CD4-positive, alpha-beta memory T cell (primary cell): ENCODE results near the gene BLVRB. TPM values are rescaled to one million over a fixed set of nuclear protein-coding genes. Genes with fewer than 3 reads are reported as not detected.
"Not testable (repeated sequence)": the region's sequence is repeated elsewhere in the genome, so short reads cannot be mapped to it uniquely, and the experiment has no call there.

Experiments used
- CTCF ChIA-PET: fragments of 350-600 bp; sonication (Branson Sonifier 250); formaldehyde crosslinking; loops from one replicate; lab custom pipeline; 2021; ENCODE audit warnings: inconsistent platforms; ENCODE audit not compliant: partially characterized antibody; lab: Charles Lee
- POLR2A ChIA-PET: fragments of 350-600 bp; sonication (Branson Sonifier 250); formaldehyde crosslinking; loops from one replicate; lab custom pipeline; 2021; ENCODE audit not compliant: partially characterized antibody; lab: Charles Lee
- DNase-seq, 5 donors: peaks; one replicate each; pipeline versions ENCODE4 v3.0.0 to v3.0.0-alpha.2; 2020 to 2022; ENCODE audit warnings: mixed read lengths in 1 of 5
- H3K27ac ChIP-seq: one replicate; pipeline ENCODE4 v1.7.0; 2013; ENCODE audit warnings: low read depth, low read length
- H3K27me3 ChIP-seq: 2 replicates; pipeline ENCODE4 v1.7.0; 2013; ENCODE audit warnings: mild to moderate bottlenecking, low read length, moderate library complexity; ENCODE audit not compliant: insufficient read depth
- H3K36me3 ChIP-seq: 2 replicates; pipeline ENCODE4 v1.7.0; 2013; ENCODE audit warnings: mild to moderate bottlenecking, low read length, moderate library complexity; ENCODE audit not compliant: insufficient read depth
- H3K4me1 ChIP-seq: 2 replicates; pipeline ENCODE4 v1.7.0; 2013; ENCODE audit warnings: mild to moderate bottlenecking, low read length, moderate library complexity; ENCODE audit not compliant: insufficient read depth
- H3K4me3 ChIP-seq, 2 donors: one replicate each; pipeline ENCODE4 v1.7.0; 2013; ENCODE audit warnings: low read length in 2 of 2, mild to moderate bottlenecking in 1 of 2
- H3K9me3 ChIP-seq, 2 donors: one replicate each; pipeline ENCODE4 v1.7.0; 2013; ENCODE audit warnings: low read length in 2 of 2, control low read depth in 1 of 2; ENCODE audit not compliant: control insufficient read depth in 1 of 2
- H3K27ac Mint-ChIP-seq, 7 donors: one replicate each; pipeline ENCODE4 v1.8.0; 2020 to 2021; ENCODE audit warnings: mixed read lengths in 7 of 7, mild to moderate bottlenecking in 6 of 7, inconsistent platforms in 3 of 7, moderate library complexity in 3 of 7
- H3K27me3 Mint-ChIP-seq, 2 donors: one replicate each; pipeline ENCODE4 v1.8.0; 2020 to 2021; ENCODE audit warnings: mixed read lengths in 2 of 2
- H3K36me3 Mint-ChIP-seq, 2 donors: one replicate each; pipeline ENCODE4 v1.8.0; 2020 to 2021; ENCODE audit warnings: mixed read lengths in 2 of 2, inconsistent platforms in 1 of 2, mild to moderate bottlenecking in 1 of 2
- H3K4me1 Mint-ChIP-seq, 4 donors: one replicate each; pipeline ENCODE4 v1.8.0; 2020 to 2021; ENCODE audit warnings: mixed read lengths in 4 of 4, mild to moderate bottlenecking in 1 of 4
- H3K4me3 Mint-ChIP-seq, 8 donors: one replicate each; pipeline ENCODE4 v1.8.0; 2020 to 2021; ENCODE audit warnings: mixed read lengths in 8 of 8, mild to moderate bottlenecking in 7 of 8, moderate library complexity in 6 of 8, inconsistent platforms in 3 of 8
- H3K9me3 Mint-ChIP-seq, 8 donors: one replicate each; pipeline ENCODE4 v1.8.0; 2020 to 2021; ENCODE audit warnings: mixed read lengths in 8 of 8, mild to moderate bottlenecking in 5 of 8, inconsistent platforms in 3 of 8, moderate library complexity in 1 of 8
- intact Hi-C: fragments of 100-400 bp; cut with micrococcal nuclease; formaldehyde crosslinking; loops from one replicate; pipeline ENCODE4 v1.15.1; 2023
- polyA plus RNA-seq, 2 donors: library from polyadenylated mRNA; unstranded; fragments of 300-500 nt; fragmentation: Illumina TruSeq; gene quantifications; one replicate each; pipeline ENCODE4 v1.2.3, GENCODE V29; 2021
- total RNA-seq, 2 experiments: library from RNA; stranded (reverse); gene quantifications; one replicate each; pipeline ENCODE4 v1.2.3, GENCODE V29; 2021

The BLVRB gene
- total and polyA plus RNA-seq, 4 experiments from 2014 or later: 12.3 to 34.6 (median 20.8) TPM

DNA sequence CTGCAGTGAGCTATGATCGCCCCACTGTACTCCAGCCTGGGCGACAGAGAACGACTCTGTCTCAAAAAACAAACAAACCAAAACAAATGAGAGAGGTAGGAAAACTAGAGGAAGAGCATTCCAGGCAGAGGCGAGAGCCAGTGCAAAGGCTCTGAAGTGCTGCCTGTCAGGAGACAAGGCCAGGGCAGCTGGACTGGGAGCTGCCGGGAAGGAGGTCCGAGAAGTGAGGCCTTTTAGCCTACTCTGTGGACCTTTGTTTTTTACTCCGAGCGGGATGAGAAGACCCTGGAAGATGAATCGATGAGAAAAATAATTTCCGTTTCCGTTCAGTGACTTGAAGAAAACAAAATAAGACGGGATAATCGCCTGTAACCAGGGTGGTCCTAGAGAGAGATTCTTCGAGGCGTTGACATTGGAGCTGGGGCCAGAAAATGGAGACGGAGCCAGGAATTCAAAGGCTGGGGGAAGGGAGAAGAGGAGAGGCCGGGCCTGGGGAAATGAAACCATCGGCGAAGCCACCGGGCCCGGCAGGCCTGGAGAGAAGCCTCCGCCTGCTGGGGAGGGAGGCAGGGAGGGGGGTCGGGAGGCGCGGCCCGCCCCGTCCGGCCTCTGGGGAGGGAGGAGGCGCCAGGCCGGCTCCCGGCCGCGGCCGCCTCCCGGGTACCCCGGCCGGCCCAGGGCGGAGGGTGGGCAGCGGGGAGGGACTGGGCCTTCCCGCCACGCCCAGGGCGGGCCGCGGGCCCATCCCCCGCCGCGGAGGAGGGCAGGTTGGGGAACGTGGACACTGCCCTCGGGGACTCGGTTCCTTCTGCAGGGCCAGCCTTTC is 31.9 kb downstream of the BLVRB start:
- Mint-ChIP-seq H3K4me3 (peak overlapping the region; percentile 87 to 97 (median 92)), H3K27me3 (no peaks in the 10 kb centered on the region), H3K27ac (peak overlapping the region; percentile 76 to 98 (median 97)), H3K36me3 (peaks cover 0 to 1% of the 10 kb centered on the region in 2 donors), H3K4me1 (peaks cover 5 to 10% (median 7%) of the 10 kb centered on the region in 4 donors), H3K9me3 (no peaks in the 10 kb centered on the region)
- Histone ChIP-seq H3K36me3 (no peaks in the 10 kb centered on the region), H3K4me3 (peak overlapping the region; percentile 30 to 58), H3K27ac (peak overlapping the region; percentile 69), H3K4me1 (peaks cover 13% of the 10 kb centered on the region), H3K27me3 (no peaks in the 10 kb centered on the region), H3K9me3 (no peaks in the 10 kb centered on the region)
- peak; percentile 45 to 65 (median 48) for DNase-seq
- ChIA-PET POLR2A (interaction anchor here (0.9 to 4.3 kb wide), 7 partner anchors 8 to 177 kb away, joined by 3 to 34 read pairs (median 4); partner anchors contain the start of genes PLD3, SERTAD1 and SERTAD3), CTCF (interaction anchor here (1.2 to 1.6 kb wide), 2 partner anchors 13 to 30 kb away, joined by 6 to 9 read pairs; no protein-coding TSS in a partner anchor)
- intact Hi-C loops: loop anchor here (1.0 kb wide), 1 partner anchor 10 kb away; no protein-coding TSS in a partner anchor

GRCh38 chr19:40432760-40433159 is 32.8 kb downstream of the BLVRB start:
- intact Hi-C loops: not testable (repeated sequence)

DNA sequence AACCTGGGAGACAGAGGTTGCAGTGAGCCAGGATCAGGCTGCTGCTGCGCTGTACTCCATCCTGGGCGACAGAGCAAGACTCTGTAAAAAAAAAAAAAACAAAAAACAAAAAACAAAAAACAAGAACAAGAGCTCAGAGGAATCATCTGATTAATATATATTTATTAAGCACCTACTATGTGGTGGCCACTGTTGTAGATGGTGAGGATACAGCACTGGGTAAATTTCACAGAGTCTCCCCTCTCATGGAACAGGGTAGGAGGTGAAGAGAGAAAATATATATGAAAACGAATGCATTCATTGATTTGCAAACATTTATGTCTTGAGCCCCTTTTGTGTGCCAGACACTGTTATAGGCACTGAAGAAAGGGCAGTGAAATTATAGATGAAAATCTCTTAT is 33.8 kb downstream of the BLVRB start:
- H3K36me3 ChIP-seq: no peaks in the 10 kb centered on the region
- peaks cover 5 to 10% (median 7%) of the 10 kb centered on the region in 4 donors for H3K4me1 Mint-ChIP-seq
- H3K27me3 ChIP-seq: no peaks in the 10 kb centered on the region
- ChIA-PET CTCF (interaction anchor here (1.3 kb wide), 1 partner anchor 98 kb away, joined by 4 read pairs; no protein-coding TSS in a partner anchor), POLR2A (interaction anchor here (4.3 kb wide), 1 partner anchor 11 kb away, joined by 34 read pairs; the partner anchor contains the start of gene SERTAD3)
- peak overlapping the region in 2 of 8 donors; percentile 17 to 44 for H3K4me3 Mint-ChIP-seq
- no peak for DNase-seq
- intact Hi-C loops: no loop called here
- H3K4me3 ChIP-seq: no peak overlapping the region
- H3K36me3 Mint-ChIP-seq: no peaks in the 10 kb centered on the region
- no peaks in the 10 kb centered on the region for H3K9me3 ChIP-seq
- H3K9me3 Mint-ChIP-seq: no peaks in the 10 kb centered on the region
- H3K27ac Mint-ChIP-seq: peak overlapping the region in 1 of 7 donors; percentile 7
- peaks cover 13% of the 10 kb centered on the region for H3K4me1 ChIP-seq
- no peaks in the 10 kb centered on the region for H3K27me3 Mint-ChIP-seq
- H3K27ac ChIP-seq: no peak overlapping the region

More at GRCh38 chr19:40432760-40433159, 32.8 kb downstream of the BLVRB start:
- H3K27me3 ChIP-seq, H3K9me3 ChIP-seq, H3K36me3 ChIP-seq, H3K27ac ChIP-seq, H3K4me3 ChIP-seq, DNase-seq, H3K36me3 Mint-ChIP-seq, H3K4me1 Mint-ChIP-seq, H3K27me3 Mint-ChIP-seq, H3K9me3 Mint-ChIP-seq: not testable (repeated sequence)
- H3K4me1 ChIP-seq: peaks cover 13% of the 10 kb centered on the region
- Mint-ChIP-seq H3K4me3 (peak overlapping the region; percentile 21 to 97 (median 89)), H3K27ac (peak overlapping the region in 4 of 7 donors; percentile 76 to 98 (median 96))
- POLR2A ChIA-PET: interaction anchor here (0.6 to 4.3 kb wide), 3 partner anchors 8 to 84 kb away, joined by 3 to 34 read pairs (median 12); partner anchors contain the start of genes PLD3 and SERTAD3
- CTCF ChIA-PET: interaction anchor here (1.2 to 1.6 kb wide), 2 partner anchors 12 to 31 kb away, joined by 6 to 9 read pairs; no protein-coding TSS in a partner anchor

DNA sequence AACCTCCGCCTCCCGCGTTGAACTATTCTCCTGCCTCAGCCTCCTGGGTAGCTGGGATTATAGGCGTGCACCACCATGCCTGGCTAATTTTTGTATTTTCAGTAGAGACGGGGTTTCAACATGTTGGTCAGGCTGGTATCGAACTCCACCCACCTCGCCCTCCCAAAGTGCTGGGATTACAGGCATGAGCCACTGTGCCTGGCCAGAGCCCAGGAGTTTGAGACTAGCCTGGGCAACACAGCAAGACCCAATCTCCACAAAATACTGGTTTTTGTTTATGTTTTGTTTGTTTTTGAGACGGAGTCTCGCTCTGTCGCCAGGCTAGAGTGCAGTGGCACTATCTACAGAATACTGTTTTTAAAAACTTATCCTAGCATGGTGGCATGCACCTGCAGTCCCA is 35.3 kb downstream of the BLVRB start:
- H3K4me1 Mint-ChIP-seq: peaks cover 8 to 21% (median 13%) of the 10 kb centered on the region in 4 donors
- H3K4me3 Mint-ChIP-seq: not testable (repeated sequence)

GRCh38 chr19:40428197-40428596 is 37.3 kb downstream of the BLVRB start:
- ChIA-PET CTCF (interaction anchor here (3.1 kb wide), 1 partner anchor 37 kb away, joined by 24 read pairs; the partner anchor contains the start of gene BLVRB), POLR2A (interaction anchor here (8.9 kb wide), 1 partner anchor 13 kb away, joined by 227 read pairs; the partner anchor contains the start of gene SERTAD3)
- not testable (repeated sequence) for H3K9me3 Mint-ChIP-seq, H3K9me3 ChIP-seq, H3K36me3 ChIP-seq, H3K27ac ChIP-seq, H3K27me3 ChIP-seq, H3K27ac Mint-ChIP-seq, DNase-seq, H3K27me3 Mint-ChIP-seq, H3K4me3 ChIP-seq
- intact Hi-C loops: loop anchor here (5.0 to 10.0 kb wide), 2 partner anchors 143 to 174 kb away; partner anchors contain the start of genes AKT2 and LTBP4
- H3K4me1 Mint-ChIP-seq: peaks cover 9 to 28% (median 17%) of the 10 kb centered on the region in 4 donors
- H3K4me1 ChIP-seq: peaks cover 21% of the 10 kb centered on the region
- peaks cover 0 to 11% of the 10 kb centered on the region in 2 donors for H3K36me3 Mint-ChIP-seq
- peak overlapping the region in 1 of 8 donors; percentile 49 for H3K4me3 Mint-ChIP-seq

More for the DNA sequence above, 35.3 kb downstream of the BLVRB start:
- H3K36me3 ChIP-seq, H3K36me3 Mint-ChIP-seq, H3K9me3 Mint-ChIP-seq, H3K27ac ChIP-seq, H3K27me3 Mint-ChIP-seq, intact Hi-C loops, DNase-seq, H3K4me3 ChIP-seq, H3K27me3 ChIP-seq, H3K9me3 ChIP-seq, H3K27ac Mint-ChIP-seq: not testable (repeated sequence)
- CTCF ChIA-PET: interaction anchor here (0.9 to 1.0 kb wide), 2 partner anchors 10 kb away, joined by 4 read pairs; no protein-coding TSS in a partner anchor
- peaks cover 18% of the 10 kb centered on the region for H3K4me1 ChIP-seq
- POLR2A ChIA-PET: interaction anchor here (1.7 kb wide), 1 partner anchor 13 kb away, joined by 5 read pairs; no protein-coding TSS in a partner anchor

DNA sequence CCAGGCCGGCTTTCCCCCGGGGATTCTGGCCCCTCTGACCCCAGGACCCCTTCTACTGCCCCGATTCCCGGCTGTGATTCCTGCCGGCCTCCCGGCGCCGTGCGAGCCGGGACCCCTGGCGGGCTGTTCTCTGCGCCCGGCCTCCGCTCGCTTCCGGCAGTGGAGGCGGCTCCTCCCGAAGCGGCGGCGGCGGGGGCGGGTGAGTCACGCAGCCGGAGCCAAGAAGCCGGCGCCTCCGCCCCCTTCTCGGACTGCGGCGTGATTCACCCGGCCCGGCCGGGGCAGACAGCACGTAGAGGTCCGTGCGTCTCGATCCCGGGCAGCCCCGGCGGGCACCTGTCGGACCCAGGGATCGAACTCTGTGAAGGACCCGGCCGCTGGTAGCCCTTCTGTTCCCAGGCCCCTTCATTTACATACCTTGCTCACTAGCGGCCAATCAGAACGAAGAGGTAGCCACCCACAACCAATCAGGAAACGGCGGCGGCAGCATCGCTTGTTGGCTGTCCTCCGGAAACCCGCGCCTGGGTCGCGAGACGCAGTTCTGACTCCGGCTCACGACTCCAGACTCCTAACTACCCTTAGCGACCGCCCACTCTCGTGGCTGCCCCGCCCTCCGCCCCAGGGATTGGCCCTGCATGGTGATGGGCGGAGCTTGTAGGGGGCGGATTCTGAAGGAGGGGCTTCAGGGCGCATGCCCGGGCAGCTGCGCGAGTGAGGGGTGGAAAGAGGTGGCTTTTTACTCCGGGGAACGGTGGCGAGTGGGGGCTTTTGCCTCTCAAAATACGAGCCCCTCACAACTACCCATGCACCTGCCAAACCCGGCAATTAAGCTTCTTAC is 39.9 kb downstream of the BLVRB start, which contains the start of gene SERTAD1:
Gene SERTAD1, minus strand, starts transcription at position 543 of the 838 bp plus-strand sequence. CDS start 2,446 bp downstream, outside the sequence.
- Histone ChIP-seq H3K36me3 (no peaks in the 10 kb centered on the region), H3K27ac (peak within 1 kb of the TSS; percentile 92), H3K9me3 (no peaks in the 10 kb centered on the region), H3K4me3 (peak within 1 kb of the TSS; percentile 79 to 85), H3K4me1 (peaks cover 28% of the 10 kb centered on the region), H3K27me3 (no peaks in the 10 kb centered on the region)
- peak; percentile 100 for DNase-seq
- ChIA-PET POLR2A (interaction anchor here (0.7 to 8.9 kb wide), 19 partner anchors 8 to 579 kb away, joined by 3 to 227 read pairs (median 6); partner anchors contain the start of genes ACTMAP, AKT2, BLVRB and C19orf47), CTCF (interaction anchor here (1.1 to 3.1 kb wide), 6 partner anchors 9 to 178 kb away, joined by 3 to 24 read pairs (median 6); partner anchors contain the start of gene BLVRB)
- Mint-ChIP-seq H3K27me3 (peaks cover 0 to 2% of the 10 kb centered on the region in 2 donors), H3K36me3 (peaks cover 0 to 14% of the 10 kb centered on the region in 2 donors), H3K4me1 (peaks cover 11 to 34% (median 22%) of the 10 kb centered on the region in 4 donors), H3K9me3 (peaks cover 0 to 2% (median 0%) of the 10 kb centered on the region in 8 donors), H3K27ac (peak within 1 kb of the TSS; percentile 97 to 99 (median 98)), H3K4me3 (peak within 1 kb of the TSS; percentile 92 to 99 (median 95))
- intact Hi-C loops: loop anchor here (1.0 to 10.0 kb wide), 6 partner anchors 18 to 177 kb away; partner anchors contain the start of genes AKT2, BLVRB, C19orf47 and LTBP4
